Naive B cell (primary cell): Measurements from ENCODE around the gene SMARCD1. TPM values are rescaled to one million over a fixed set of nuclear protein-coding genes. Genes with fewer than 3 reads are reported as not detected.

Experiments
- ATAC-seq, 2 donors: fragments of 150-1000 bp; cut with Tn5 transposase; 2 replicates each; pipeline ENCODE4 v1.10.0; 2021; ENCODE audit warnings: low read depth in 2 of 2, mild to moderate bottlenecking in 2 of 2, moderate library complexity in 2 of 2
- DNase-seq: peaks from one replicate; pipeline ENCODE4 v3.0.0; 2022
- H3K27ac Mint-ChIP-seq, 6 donors: one replicate each; pipeline ENCODE4 v1.8.0; 2020 to 2022; ENCODE audit warnings: mild to moderate bottlenecking in 6 of 6, mixed read lengths in 6 of 6, moderate library complexity in 5 of 6, inconsistent platforms in 2 of 6
- H3K27me3 Mint-ChIP-seq, 3 donors: one replicate each; pipeline ENCODE4 v1.8.0; 2021 to 2022; ENCODE audit warnings: mixed read lengths in 3 of 3, mild to moderate bottlenecking in 1 of 3
- H3K36me3 Mint-ChIP-seq, 2 donors: one replicate each; pipeline ENCODE4 v1.8.0; 2020 to 2022; ENCODE audit warnings: mixed read lengths in 2 of 2, inconsistent platforms in 1 of 2, mild to moderate bottlenecking in 1 of 2
- H3K4me1 Mint-ChIP-seq, 3 donors: one replicate each; pipeline ENCODE4 v1.8.0; 2020 to 2022; ENCODE audit warnings: mixed read lengths in 3 of 3, inconsistent platforms in 1 of 3, mild to moderate bottlenecking in 1 of 3, moderate library complexity in 1 of 3
- H3K4me3 Mint-ChIP-seq, 8 donors: one replicate each; pipeline ENCODE4 v1.8.0; 2020 to 2022; ENCODE audit warnings: mild to moderate bottlenecking in 8 of 8, mixed read lengths in 8 of 8, moderate library complexity in 8 of 8, inconsistent platforms in 2 of 8
- H3K9me3 Mint-ChIP-seq, 7 donors: one replicate each; pipeline ENCODE4 v1.8.0; 2020 to 2022; ENCODE audit warnings: mixed read lengths in 7 of 7, mild to moderate bottlenecking in 5 of 7, inconsistent platforms in 2 of 7, moderate library complexity in 1 of 7
- polyA plus RNA-seq, 6 donors: library from polyadenylated mRNA; unstranded; fragments of 300-500 nt; fragmentation: Illumina TruSeq; gene quantifications; one replicate each; pipeline ENCODE4 v1.2.3, GENCODE V29; 2021; ENCODE audit warnings: low read depth in 6 of 6

SMARCD1 gene
- polyA plus RNA-seq, 6 donors from 2014 or later: 13.1 to 28.1 (median 21.0) TPM

GRCh38 chr12:50087995-50088394, 2.9 kb downstream of the SMARCD1 start:
- Mint-ChIP-seq H3K27ac (peak overlapping the region in 5 of 6 donors; percentile 28 to 95 (median 82)), H3K4me1 (peaks cover 20 to 43% (median 42%) of the 10 kb centered on the region in 3 donors), H3K4me3 (peak overlapping the region in 2 of 8 donors; percentile 16 to 80), H3K36me3 (peaks cover 0 to 4% of the 10 kb centered on the region in 2 donors), H3K9me3 (no peaks in the 10 kb centered on the region), H3K27me3 (no peaks in the 10 kb centered on the region)
- ATAC-seq: no peak
- no peak for DNase-seq

GRCh38 chr12:50088577-50089335, 3.6 kb downstream of the SMARCD1 start:
- H3K4me3 Mint-ChIP-seq: peak overlapping the region in 1 of 8 donors; percentile 80
- DNase-seq: peak; percentile 51
- ATAC-seq: peak; percentile 13 to 17
- H3K36me3 Mint-ChIP-seq: peaks cover 0 to 4% of the 10 kb centered on the region in 2 donors
- H3K27me3 Mint-ChIP-seq: no peaks in the 10 kb centered on the region
- H3K27ac Mint-ChIP-seq: peak overlapping the region in 3 of 6 donors; percentile 1 to 82 (median 28)
- H3K4me1 Mint-ChIP-seq: peaks cover 16 to 37% (median 37%) of the 10 kb centered on the region in 3 donors
- no peaks in the 10 kb centered on the region for H3K9me3 Mint-ChIP-seq

- Mint-ChIP-seq H3K36me3 (peaks cover under 1 to 4% of the 10 kb centered on the region in 2 donors), H3K9me3 (no peaks in the 10 kb centered on the region), H3K27me3 (no peaks in the 10 kb centered on the region), H3K27ac (peak overlapping the region in 1 of 6 donors; percentile 83), H3K4me3 (no peak overlapping the region), H3K4me1 (peaks cover 15 to 34% (median 32%) of the 10 kb centered on the region in 3 donors)
- DNase-seq (no peak), ATAC-seq (no peak)
These were observed 4.6 kb downstream of the SMARCD1 start for GRCh38 chr12:50089730-50090129.

- Mint-ChIP-seq H3K27ac (no peak overlapping the region), H3K4me3 (no peak overlapping the region), H3K4me1 (peaks cover 11 to 29% (median 27%) of the 10 kb centered on the region in 3 donors), H3K27me3 (no peaks in the 10 kb centered on the region), H3K9me3 (no peaks in the 10 kb centered on the region), H3K36me3 (peaks cover 5 to 7% of the 10 kb centered on the region in 2 donors)
- DNase-seq (no peak), ATAC-seq (no peak)
These were observed 5.2 kb downstream of the SMARCD1 start for GRCh38 chr12:50090391-50090790.

GRCh38 chr12:50097952-50098351, 12.8 kb downstream of the SMARCD1 start:
- DNase-seq (no peak), ATAC-seq (no peak)
- Mint-ChIP-seq H3K4me3 (no peak overlapping the region), H3K27me3 (no peaks in the 10 kb centered on the region), H3K4me1 (peaks cover 0 to 17% (median 7%) of the 10 kb centered on the region in 3 donors), H3K9me3 (no peaks in the 10 kb centered on the region), H3K27ac (peak overlapping the region in 1 of 6 donors; percentile 52), H3K36me3 (peaks cover 32 to 43% of the 10 kb centered on the region in 2 donors)

- Mint-ChIP-seq H3K27ac (peak overlapping the region in 3 of 6 donors; percentile 10 to 59 (median 31)), H3K4me1 (peaks cover 0 to 17% (median 9%) of the 10 kb centered on the region in 3 donors), H3K4me3 (no peak overlapping the region), H3K27me3 (no peaks in the 10 kb centered on the region), H3K9me3 (no peaks in the 10 kb centered on the region), H3K36me3 (peaks cover 32 to 43% of the 10 kb centered on the region in 2 donors)
- no peak for DNase-seq
- ATAC-seq: no peak
These were observed 14.3 kb downstream of the SMARCD1 start for GRCh38 chr12:50099302-50100008.

- H3K4me1 Mint-ChIP-seq: peaks cover 0 to 20% (median 9%) of the 10 kb centered on the region in 3 donors
- H3K4me3 Mint-ChIP-seq: no peak overlapping the region
- H3K36me3 Mint-ChIP-seq: peaks cover 29 to 34% of the 10 kb centered on the region in 2 donors
- H3K9me3 Mint-ChIP-seq: no peaks in the 10 kb centered on the region
- H3K27ac Mint-ChIP-seq: peak overlapping the region in 4 of 6 donors; percentile 10 to 82 (median 65)
- DNase-seq (no peak), ATAC-seq (no peak)
- no peaks in the 10 kb centered on the region for H3K27me3 Mint-ChIP-seq
These were observed 15.4 kb downstream of the SMARCD1 start for GRCh38 chr12:50100561-50100960.

- peaks cover 20 to 23% of the 10 kb centered on the region in 2 donors for H3K36me3 Mint-ChIP-seq
- no peaks in the 10 kb centered on the region for H3K27me3 Mint-ChIP-seq
- DNase-seq: no peak
- no peak overlapping the region for H3K4me3 Mint-ChIP-seq
- peak overlapping the region in 1 of 6 donors; percentile 69 for H3K27ac Mint-ChIP-seq
- H3K4me1 Mint-ChIP-seq: peaks cover 3 to 23% (median 9%) of the 10 kb centered on the region in 3 donors
- ATAC-seq: no peak
- no peaks in the 10 kb centered on the region for H3K9me3 Mint-ChIP-seq
These were observed 16.5 kb downstream of the SMARCD1 start for GRCh38 chr12:50101663-50102062.

GRCh38 chr12:50102131-50102531, 17.0 kb downstream of the SMARCD1 start:
- Mint-ChIP-seq H3K36me3 (peaks cover 20 to 21% of the 10 kb centered on the region in 2 donors), H3K27ac (no peak overlapping the region), H3K4me3 (no peak overlapping the region)

GRCh38 chr12:50102646-50103309, 17.6 kb downstream of the SMARCD1 start:
- Mint-ChIP-seq H3K4me3 (no peak overlapping the region), H3K36me3 (peaks cover 20 to 21% of the 10 kb centered on the region in 2 donors), H3K9me3 (no peaks in the 10 kb centered on the region), H3K27ac (peak overlapping the region in 2 of 6 donors; percentile 10 to 56), H3K4me1 (peaks cover 3 to 21% (median 9%) of the 10 kb centered on the region in 3 donors), H3K27me3 (no peaks in the 10 kb centered on the region)
- ATAC-seq: no peak
- DNase-seq: no peak

More at GRCh38 chr12:50102131-50102531, 17.0 kb downstream of the SMARCD1 start:
- Mint-ChIP-seq H3K4me1 (peaks cover 3 to 21% (median 9%) of the 10 kb centered on the region in 3 donors), H3K27me3 (no peaks in the 10 kb centered on the region), H3K9me3 (no peaks in the 10 kb centered on the region)
- ATAC-seq: no peak
- no peak for DNase-seq

GRCh38 chr12:50103351-50103750, 18.2 kb downstream of the SMARCD1 start:
- Mint-ChIP-seq H3K36me3 (peaks cover 20 to 21% of the 10 kb centered on the region in 2 donors), H3K4me1 (peaks cover 5 to 23% (median 12%) of the 10 kb centered on the region in 3 donors), H3K27ac (peak overlapping the region in 3 of 6 donors; percentile 10 to 66 (median 52)), H3K9me3 (no peaks in the 10 kb centered on the region), H3K27me3 (no peaks in the 10 kb centered on the region), H3K4me3 (no peak overlapping the region)
- ATAC-seq: no peak
- DNase-seq: no peak

- Mint-ChIP-seq H3K9me3 (no peaks in the 10 kb centered on the region), H3K4me3 (no peak within 1 kb of the TSS), H3K36me3 (peaks cover 16 to 18% of the 10 kb centered on the region in 2 donors), H3K27me3 (no peaks in the 10 kb centered on the region), H3K4me1 (peaks cover 10 to 28% (median 14%) of the 10 kb centered on the region in 3 donors), H3K27ac (peak within 1 kb of the TSS in 3 of 6 donors; percentile 10 to 66 (median 52))
- no peak for ATAC-seq
- DNase-seq: no peak
These were observed 18.7 kb downstream of the SMARCD1 start, which contains the start of gene GPD1 for GRCh38 chr12:50103767-50104321. TSS of gene GPD1 (plus strand) at chr12:50104008. CDS start at chr12:50104051, 43 bp downstream.
